PC-3 (cell line): ENCODE data around the gene HOXC13. TPM values are rescaled to one million over a fixed set of nuclear protein-coding genes. Genes with fewer than 3 reads are reported as not detected.

Experiments used
- ATAC-seq: fragments of 200-7000 bp; cut with Tn5 transposase; 2 replicates; pipeline ENCODE4 v1.9.1; 2020; ENCODE audit warnings: mild to moderate bottlenecking, moderate library complexity
- BruUV-seq: library from RNA; stranded (reverse); fragments of 400-500 nt; replicated peaks from 2 replicates; lab custom pipeline; 2021; lab: Mats Ljungman, UMichigan
- CTCF ChIA-PET: fragments of 300-600 bp; sonication (Branson Sonifier 250); formaldehyde crosslinking; loops from one replicate; lab custom pipeline; 2022; ENCODE audit warnings: antibody characterized with exemption; lab: Charles Lee
- POLR2A ChIA-PET: fragments of 300-600 bp; sonication (Branson Sonifier 250); formaldehyde crosslinking; loops from one replicate; lab custom pipeline; 2022; ENCODE audit warnings: antibody characterized with exemption; ENCODE audit not compliant: unreplicated experiment; lab: Charles Lee
- DNase-seq: peaks from one replicate; pipeline ENCODE4 v3.0.0-alpha.2; 2015
- H2AFZ ChIP-seq: fragments of 300-600 bp; sonication (generic); 2 replicates; pipeline ENCODE4 v1.6.0; 2016; ENCODE audit warnings: antibody characterized with exemption, low read length
- H3F3A ChIP-seq: fragments of 300-600 bp; sonication (generic); one replicate; pipeline ENCODE4 v1.6.0; 2017; ENCODE audit warnings: antibody characterized with exemption, low read length, control low read depth, mild to moderate bottlenecking; ENCODE audit not compliant: unreplicated experiment
- H3K27ac ChIP-seq: fragments of 300-600 bp; sonication (generic); 2 replicates; pipeline ENCODE4 v1.5.1; 2016; ENCODE audit warnings: mild to moderate bottlenecking, low read length
- H3K27me3 ChIP-seq: fragments of 300-600 bp; sonication (generic); 2 replicates; pipeline ENCODE4 v1.6.1; 2016; ENCODE audit warnings: low read length, mixed read lengths
- H3K36me3 ChIP-seq: fragments of 300-600 bp; sonication (generic); 2 replicates; pipeline ENCODE4 v1.6.1; 2016; ENCODE audit warnings: low read depth, mixed run types, low read length, mixed read lengths
- H3K4me1 ChIP-seq: fragments of 300-600 bp; sonication (generic); 2 replicates; pipeline ENCODE4 v1.5.1; 2016; ENCODE audit warnings: low read length; ENCODE audit not compliant: insufficient read depth
- H3K4me2 ChIP-seq: fragments of 300-600 bp; sonication (generic); 2 replicates; pipeline ENCODE4 v1.6.0; 2016; ENCODE audit warnings: low read length
- H3K4me3 ChIP-seq: fragments of 300-600 bp; sonication (generic); 2 replicates; pipeline ENCODE4 v1.5.1; 2016; ENCODE audit warnings: mild to moderate bottlenecking, low read length, mixed read lengths
- H3K79me2 ChIP-seq: fragments of 300-600 bp; sonication (generic); 2 replicates; pipeline ENCODE4 v1.6.1; 2017; ENCODE audit warnings: low read length, mixed read lengths
- H3K9ac ChIP-seq: fragments of 300-600 bp; sonication (generic); 2 replicates; pipeline ENCODE4 v1.6.0; 2016; ENCODE audit warnings: mild to moderate bottlenecking, low read length
- H3K9me2 ChIP-seq: fragments of 300-600 bp; sonication (generic); replicated peaks from 2 replicates; pipeline ENCODE4 v1.6.1; 2016; ENCODE audit warnings: mixed run types, low read length, mixed read lengths
- H3K9me3 ChIP-seq: fragments of 300-600 bp; sonication (generic); 2 replicates; pipeline ENCODE4 v1.6.1; 2016; ENCODE audit warnings: low read length, mixed read lengths
- H4K20me1 ChIP-seq: fragments of 300-600 bp; sonication (generic); 2 replicates; pipeline ENCODE4 v1.6.1; 2016; ENCODE audit warnings: low read length, mixed read lengths
- EZH2 ChIP-seq: fragments of 300-600 bp; sonication (generic); IDR thresholded peaks from one replicate; pipeline ENCODE4 v1.6.1; 2017; ENCODE audit warnings: antibody characterized with exemption, mild to moderate bottlenecking, low read length; ENCODE audit not compliant: unreplicated experiment
- EZH2phosphoT487 ChIP-seq: fragments of 300-600 bp; sonication (generic); IDR thresholded peaks from 2 replicates; pipeline ENCODE4 v1.6.1; 2018; ENCODE audit warnings: mild to moderate bottlenecking, antibody characterized with exemption, low read length, borderline replicate concordance
- intact Hi-C: fragments of 100-400 bp; cut with micrococcal nuclease; formaldehyde crosslinking; loops from 2 replicates; pipeline ENCODE4 v1.9.0; 2023
- microRNA-seq: library from miRNA; unstranded; fragments of <30 nt; microRNA quantifications from one replicate; pipeline ENCODE4 v1.1.0, GENCODE V29; 2020; ENCODE audit not compliant: unreplicated experiment
- total RNA-seq: library from RNA; depleted of rRNA; stranded (reverse); fragments of >200 nt; gene quantifications from 2 replicates; pipeline ENCODE4 v1.2.3, GENCODE V29; 2014; rRNA removed
- TF ChIP-seq, protein P1 (sequence below): fragments of 300-600 bp; sonication (generic); conservative IDR thresholded peaks from 2 replicates; pipeline ENCODE4 v1.5.1; 2017; ENCODE audit warnings: antibody characterized with exemption, low read depth, mild to moderate bottlenecking, low read length

Gene HOXC13
- total RNA-seq, 1 experiment from 2014 or later = 9.0 TPM

DNA sequence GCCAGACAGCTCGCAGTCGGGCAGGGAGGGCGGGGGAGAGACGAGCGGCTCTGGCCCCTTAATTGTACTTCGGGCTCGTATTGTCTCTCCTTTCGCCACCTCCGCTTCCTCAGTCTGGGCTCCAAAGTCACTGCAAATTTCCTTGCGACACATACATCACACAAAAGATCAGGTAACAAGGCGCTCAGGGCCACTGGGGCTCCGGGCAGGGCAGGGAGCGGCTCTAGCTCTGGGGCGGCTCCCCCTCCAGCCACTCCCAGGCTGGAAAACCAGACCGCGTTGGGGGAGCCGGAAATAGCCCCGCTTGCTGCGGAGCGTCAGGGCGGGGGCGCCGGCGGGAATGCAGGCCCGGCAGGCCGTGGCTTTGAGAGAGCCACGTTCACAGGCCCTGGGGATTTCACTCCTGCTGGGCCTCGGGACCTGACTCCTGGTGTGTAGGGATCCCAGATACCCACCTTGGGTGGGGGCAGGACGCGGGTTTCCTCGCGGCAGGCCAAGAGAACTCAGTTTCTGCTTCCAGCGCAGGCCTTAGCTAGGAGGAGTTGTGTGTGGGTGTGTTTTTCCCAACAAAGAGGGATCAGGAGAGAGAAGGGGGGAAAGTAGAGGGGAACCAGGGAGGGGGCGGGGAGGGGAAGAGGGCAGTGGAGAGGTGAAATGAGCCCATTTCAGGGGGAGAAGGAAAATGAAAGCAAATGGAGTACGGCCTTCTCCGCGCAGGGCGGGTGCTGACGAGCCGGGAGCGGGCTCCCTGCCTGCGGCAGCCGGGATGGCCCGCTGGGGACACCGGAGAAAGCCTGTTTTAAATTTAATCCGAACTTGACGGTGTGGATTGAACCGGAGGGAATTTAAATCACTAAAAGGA, 57.0 kb downstream of the HOXC13 start:
- CTCF ChIA-PET = interaction anchor here (0.5 to 0.7 kb wide), 2 partner anchors 10 to 13 kb away, joined by 3 to 13 read pairs; partner anchors contain the start of genes HOXC10 and HOXC8
- H3K4me1 ChIP-seq = peaks cover 37% of the 10 kb centered on the region
- no peaks in the 10 kb centered on the region for H3K27me3 ChIP-seq
- ATAC-seq = peak; percentile 70
- no peaks in the 10 kb centered on the region for H3F3A ChIP-seq
- H2AFZ ChIP-seq = peak overlapping the region; percentile 80
- H3K79me2 ChIP-seq = peaks cover 81% of the 10 kb centered on the region
- no peaks in the 10 kb centered on the region for H3K36me3 ChIP-seq
- no TSS peak for BruUV-seq
- no peaks in the 10 kb centered on the region for H4K20me1 ChIP-seq
- H3K9me3 ChIP-seq = no peaks in the 10 kb centered on the region
- peak overlapping the region; percentile 94 for H3K9ac ChIP-seq
- POLR2A ChIA-PET = interaction anchor here (0.6 kb wide), 1 partner anchor 56 kb away, joined by 6 read pairs; no protein-coding TSS in a partner anchor
- no peaks in the 10 kb centered on the region for H3K9me2 ChIP-seq
- peak overlapping the region; percentile 98 for H3K4me2 ChIP-seq
- TF ChIP-seq, protein P1, sequence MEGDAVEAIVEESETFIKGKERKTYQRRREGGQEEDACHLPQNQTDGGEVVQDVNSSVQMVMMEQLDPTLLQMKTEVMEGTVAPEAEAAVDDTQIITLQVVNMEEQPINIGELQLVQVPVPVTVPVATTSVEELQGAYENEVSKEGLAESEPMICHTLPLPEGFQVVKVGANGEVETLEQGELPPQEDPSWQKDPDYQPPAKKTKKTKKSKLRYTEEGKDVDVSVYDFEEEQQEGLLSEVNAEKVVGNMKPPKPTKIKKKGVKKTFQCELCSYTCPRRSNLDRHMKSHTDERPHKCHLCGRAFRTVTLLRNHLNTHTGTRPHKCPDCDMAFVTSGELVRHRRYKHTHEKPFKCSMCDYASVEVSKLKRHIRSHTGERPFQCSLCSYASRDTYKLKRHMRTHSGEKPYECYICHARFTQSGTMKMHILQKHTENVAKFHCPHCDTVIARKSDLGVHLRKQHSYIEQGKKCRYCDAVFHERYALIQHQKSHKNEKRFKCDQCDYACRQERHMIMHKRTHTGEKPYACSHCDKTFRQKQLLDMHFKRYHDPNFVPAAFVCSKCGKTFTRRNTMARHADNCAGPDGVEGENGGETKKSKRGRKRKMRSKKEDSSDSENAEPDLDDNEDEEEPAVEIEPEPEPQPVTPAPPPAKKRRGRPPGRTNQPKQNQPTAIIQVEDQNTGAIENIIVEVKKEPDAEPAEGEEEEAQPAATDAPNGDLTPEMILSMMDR = no peak
- TF ChIP-seq EZH2 = no peak
- TF ChIP-seq EZH2phosphoT487 = no peak
- H3K27ac ChIP-seq = peak overlapping the region; percentile 86
- peak overlapping the region; percentile 78 for H3K4me3 ChIP-seq
- peak; percentile 83 for DNase-seq
- intact Hi-C loops = no loop called here

Small RNA genes lying within 50 kb of the gene (microRNA-seq; reads per million reads assigned to microRNA genes)
- gene MIR196A2 = 112 reads per million, percentile 64 among the genes with 10 or more reads in this experiment

Other genes with a start within 250 kb of the HOXC13 start
- gene CALCOCO1, start 211.4 kb upstream of the HOXC13 start, total RNA-seq = 20.4 and 30.6 TPM in 2 replicates
- not detected in 2 replicates for gene CISTR, start 186.9 kb upstream of the HOXC13 start, total RNA-seq
- 0.33 and 1.2 TPM in 2 replicates for gene HOXC12, start 16.1 kb downstream of the HOXC13 start, total RNA-seq
- 0.84 and 1.2 TPM in 2 replicates for gene HOXC11, start 34.3 kb downstream of the HOXC13 start, total RNA-seq
- gene HOTAIR, start 36.1 kb downstream of the HOXC13 start, total RNA-seq = 3.5 and 4.3 TPM in 2 replicates
- gene HOXC10, start 46.3 kb downstream of the HOXC13 start, total RNA-seq = 0.69 and 2.9 TPM in 2 replicates
- gene HOXC9, start 61.3 kb downstream of the HOXC13 start, total RNA-seq = 1.5 and 1.8 TPM in 2 replicates
- 1.1 and 2.4 TPM in 2 replicates for gene HOXC8, start 70.2 kb downstream of the HOXC13 start, total RNA-seq
- 2.8 and 5.3 TPM in 2 replicates for gene HOXC6, start 89.6 kb downstream of the HOXC13 start, total RNA-seq
- 0.26 and 0.29 TPM in 2 replicates for gene HOXC5, start 94.2 kb downstream of the HOXC13 start, total RNA-seq
- 1.8 and 2.6 TPM in 2 replicates for gene HOXC4, start 115.0 kb downstream of the HOXC13 start, total RNA-seq